GM19025 (cell line): ENCODE data around the gene HTN3.
"Not testable (repeated sequence)": the region's sequence is repeated elsewhere in the genome, so short reads cannot be mapped to it uniquely, and the experiment has no call there.

Experiments used
- ATAC-seq: cut with Tn5 transposase; IDR thresholded peaks from one replicate; pipeline ENCODE4 v1.9.1; 2021; ENCODE audit warnings: mild to moderate bottlenecking, low read depth, moderate library complexity; ENCODE audit not compliant: unreplicated experiment

HTN3 gene

DNA sequence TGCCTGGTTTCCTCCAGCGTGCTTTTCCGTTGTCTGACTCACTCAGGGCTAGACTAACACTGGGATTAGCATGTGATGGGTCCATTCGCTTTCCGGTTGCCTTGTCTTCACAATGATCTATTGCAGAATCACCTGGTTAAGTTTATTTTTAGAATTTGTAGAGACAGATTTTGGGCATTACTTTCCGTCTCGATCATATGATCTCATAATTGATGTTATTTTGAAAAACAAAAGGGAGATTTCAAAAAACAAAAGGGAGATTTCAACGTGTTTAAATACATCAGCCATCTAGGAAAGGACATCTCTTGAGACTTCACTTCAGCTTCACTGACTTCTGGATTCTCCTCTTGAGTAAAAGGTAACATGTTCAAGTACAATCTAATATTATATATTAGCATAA lies at the start of gene HTN3:
TSS of gene HTN3 (plus strand) at position 301 of the 400 bp plus-strand sequence. CDS start 2,282 bp downstream, outside the sequence.
- ATAC-seq: not testable (repeated sequence)

GRCh38 chr4:69984030-69984443 lies 44.2 kb upstream of the HTN3 start:
- ATAC-seq: no peak

DNA sequence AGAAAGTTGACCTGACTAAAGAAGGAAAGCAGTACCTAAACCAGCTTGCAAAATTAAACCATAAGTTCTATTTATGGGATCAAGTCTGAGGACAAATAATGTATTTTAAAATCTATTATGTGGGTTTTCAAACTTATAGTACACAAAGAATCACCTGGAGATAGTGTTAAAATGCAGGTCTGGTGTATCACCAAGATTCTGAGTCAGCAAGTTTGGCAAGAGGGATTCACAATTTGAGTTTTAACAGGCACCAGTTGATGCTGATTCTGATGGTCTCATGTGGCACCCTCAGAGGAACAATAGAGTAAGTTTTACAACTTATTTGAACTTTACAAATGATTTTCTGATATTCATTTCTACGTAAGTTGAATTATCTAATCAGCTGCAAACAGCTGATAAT lies 41.6 kb upstream of the HTN3 start:
- no peak for ATAC-seq

DNA sequence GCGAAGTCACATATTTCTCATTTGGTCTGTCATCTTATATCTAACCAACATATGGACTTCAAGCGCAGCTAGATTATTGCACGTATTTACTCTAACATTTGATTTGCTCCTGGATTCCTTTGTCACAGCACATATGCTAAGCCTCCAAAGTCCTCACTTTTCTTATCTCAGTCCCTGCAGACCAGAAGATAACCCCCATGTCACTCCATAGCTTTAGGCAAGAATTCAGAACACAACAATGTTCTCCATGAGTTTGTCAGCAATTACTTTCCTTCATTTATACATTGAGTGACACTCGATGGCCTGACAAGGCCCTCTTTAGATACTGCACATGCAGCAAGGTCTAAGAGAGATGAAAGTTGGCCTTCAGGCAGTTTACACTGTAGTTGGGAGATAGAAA lies 37.2 kb upstream of the HTN3 start:
- ATAC-seq: no peak

DNA sequence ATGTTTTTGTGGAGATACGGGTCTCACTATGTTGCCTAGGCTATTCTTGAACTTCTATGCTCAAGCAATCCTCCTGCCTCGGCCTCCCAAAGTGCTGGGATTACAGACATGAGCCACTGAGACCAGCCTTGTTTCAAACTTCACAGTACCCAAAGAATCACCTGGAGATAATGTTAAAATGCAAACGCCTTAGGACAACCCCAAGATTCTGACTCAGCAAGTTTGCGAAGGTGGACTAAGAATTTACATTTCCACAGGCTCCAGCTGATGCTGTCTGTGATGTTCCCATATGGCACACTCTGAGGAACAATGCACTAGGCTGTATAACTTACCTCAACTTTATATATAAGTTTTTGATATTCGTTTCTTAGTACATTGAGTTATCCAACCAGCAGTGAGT lies 33.5 kb upstream of the HTN3 start:
- ATAC-seq: no peak

DNA sequence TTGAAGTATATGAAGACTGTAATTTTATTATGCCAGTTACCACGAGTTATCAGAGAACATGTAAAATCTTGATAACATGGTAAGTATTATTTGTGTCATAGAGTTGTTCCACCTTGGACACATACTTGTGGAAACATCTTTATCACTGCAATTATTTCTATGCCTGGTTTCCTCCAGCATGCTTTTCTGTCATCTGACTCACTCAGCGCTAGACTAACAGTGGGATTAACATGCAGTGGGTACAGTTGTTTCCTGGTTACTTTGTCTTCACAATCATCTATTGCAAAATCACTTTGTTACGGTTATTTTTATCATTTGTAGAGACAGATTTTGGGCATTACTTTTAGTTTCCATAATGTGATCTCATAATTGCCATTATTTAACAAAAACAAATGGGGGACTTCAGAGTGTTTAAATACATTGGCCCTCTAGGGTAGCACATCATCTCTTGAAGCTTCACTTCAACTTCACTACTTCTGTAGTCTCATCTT lies 32.7 kb upstream of the HTN3 start, which contains the start of gene STATH:
TSS of gene STATH (plus strand) at position 441 of the 491 bp plus-strand sequence. CDS start 2,472 bp downstream, outside the sequence.
- ATAC-seq: no peak

GRCh38 chr4:69999420-69999819 lies 28.8 kb upstream of the HTN3 start:
- no peak for ATAC-seq

GRCh38 chr4:70000711-70001110 lies 27.5 kb upstream of the HTN3 start:
- no peak for ATAC-seq

DNA sequence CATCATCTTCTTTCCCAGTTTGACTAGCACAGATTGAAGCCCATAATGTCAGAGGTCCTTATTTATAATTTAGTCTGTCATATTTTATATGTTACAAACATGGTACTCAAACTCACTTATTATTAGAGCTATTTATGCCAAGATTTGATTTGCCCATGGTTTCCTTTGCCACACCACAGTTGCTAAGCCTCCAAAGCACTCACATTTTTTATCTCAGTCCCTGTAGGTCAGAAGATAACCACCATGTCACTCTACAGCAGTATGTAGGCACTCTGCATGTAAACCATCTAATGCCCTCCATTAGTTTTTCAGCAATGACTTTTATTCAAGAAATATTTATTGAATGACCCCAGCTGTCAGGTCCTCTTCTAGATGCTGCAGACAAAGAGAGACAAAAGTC lies 25.8 kb upstream of the HTN3 start:
- no peak for ATAC-seq

- ATAC-seq: no peak
These were observed 19.5 kb upstream of the HTN3 start for GRCh38 chr4:70008771-70009170.

GRCh38 chr4:70019006-70019405 lies 9.3 kb upstream of the HTN3 start:
- ATAC-seq: not testable (repeated sequence)

DNA sequence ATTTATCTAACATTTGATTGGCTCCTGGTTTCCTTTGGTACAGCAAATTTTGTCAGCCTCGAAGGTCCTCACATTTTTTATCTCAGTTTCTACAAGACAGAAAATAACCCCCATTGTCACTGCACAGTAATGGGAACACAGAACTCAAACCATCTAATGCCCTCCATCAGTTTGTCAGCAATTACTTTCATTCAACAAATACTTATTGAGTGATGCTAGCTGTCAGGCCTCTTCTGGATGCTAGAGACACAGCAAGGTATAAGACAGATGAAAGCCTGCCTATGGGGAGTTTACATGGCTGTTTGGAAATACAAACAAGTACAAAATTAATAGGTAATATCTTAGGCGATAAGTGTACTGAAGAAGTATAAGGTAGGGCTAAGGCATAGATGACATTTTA lies 5.0 kb upstream of the HTN3 start:
- ATAC-seq: no peak

GRCh38 chr4:70027011-70027410 lies 1.2 kb upstream of the HTN3 start:
- no peak for ATAC-seq

GRCh38 chr4:70037559-70037958 lies 9.3 kb downstream of the HTN3 start:
- not testable (repeated sequence) for ATAC-seq

- ATAC-seq: not testable (repeated sequence)
These were observed 11.7 kb downstream of the HTN3 start for GRCh38 chr4:70039928-70040327.

- ATAC-seq: no peak
These were observed 13.5 kb downstream of the HTN3 start for GRCh38 chr4:70041652-70042286.

- ATAC-seq: not testable (repeated sequence)
These were observed 21.9 kb downstream of the HTN3 start, which contains the start of gene HTN1 for GRCh38 chr4:70050138-70050537. TSS of gene HTN1 (plus strand) at chr4:70050438. CDS start at chr4:70053077, 2,639 bp downstream.

GRCh38 chr4:70056534-70056933 lies 28.3 kb downstream of the HTN3 start:
- ATAC-seq: not testable (repeated sequence)

DNA sequence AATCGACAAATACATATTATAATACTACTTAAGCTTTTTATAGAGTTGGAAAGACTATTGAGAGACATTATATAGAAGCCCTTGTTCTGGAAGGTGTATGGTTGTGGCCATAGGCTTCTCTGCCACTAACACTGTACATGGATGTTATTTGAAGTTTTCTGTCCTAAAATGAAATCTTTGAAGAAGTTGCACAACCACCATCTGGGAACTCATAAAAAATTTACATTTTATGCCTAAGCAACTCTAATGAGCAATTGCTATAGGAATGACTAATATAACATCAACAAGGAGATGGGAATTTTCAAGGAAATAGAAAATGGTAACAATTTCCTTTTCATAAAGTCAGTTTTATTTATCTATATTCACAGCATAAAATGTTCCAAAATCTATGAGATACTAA lies 29.4 kb downstream of the HTN3 start:
- no peak for ATAC-seq

GRCh38 chr4:70059149-70059548 lies 30.9 kb downstream of the HTN3 start:
- no peak for ATAC-seq

GRCh38 chr4:70062000-70062399 lies 33.7 kb downstream of the HTN3 start:
- peak; percentile 94 for ATAC-seq

GRCh38 chr4:70080205-70080604 lies 51.9 kb downstream of the HTN3 start:
- no peak for ATAC-seq
